Neuronal stem cell (in vitro differentiated cells): ENCODE results near the gene SMIM44.
A peak's percentile ranks its signal among the peaks of the same experiment; 100 is the strongest.

Source experiments
- DNase-seq: peaks from one replicate; pipeline ENCODE4 v3.0.0-alpha.2; 2013; ENCODE audit warnings: low spot score
- H2AFZ ChIP-seq: one replicate; pipeline ENCODE4 v1.6.1; 2013; ENCODE audit warnings: mild to moderate bottlenecking, low read length, inconsistent platforms
- H2AK5ac ChIP-seq: 2 replicates; pipeline ENCODE4 v1.6.1; 2013; ENCODE audit warnings: low read depth, mild to moderate bottlenecking, inconsistent platforms, low read length, moderate library complexity, mixed read lengths
- H2BK120ac ChIP-seq: 2 replicates; pipeline ENCODE4 v1.6.1; 2013; ENCODE audit warnings: low read depth, mild to moderate bottlenecking, inconsistent platforms, low read length, moderate library complexity, mixed read lengths
- H2BK12ac ChIP-seq: one replicate; pipeline ENCODE4 v1.6.1; 2013; ENCODE audit warnings: low read length, inconsistent platforms
- H2BK15ac ChIP-seq: 2 replicates; pipeline ENCODE4 v1.6.1; 2013; ENCODE audit warnings: mild to moderate bottlenecking, low read length, inconsistent platforms, mixed read lengths
- H2BK5ac ChIP-seq: one replicate; pipeline ENCODE4 v1.6.1; 2013; ENCODE audit warnings: inconsistent platforms, mild to moderate bottlenecking, low read length, moderate library complexity
- H3K14ac ChIP-seq: one replicate; pipeline ENCODE4 v1.6.1; 2013; ENCODE audit warnings: low read length, inconsistent platforms
- H3K18ac ChIP-seq: 2 replicates; pipeline ENCODE4 v1.6.1; 2013; ENCODE audit warnings: low read length, inconsistent platforms
- H3K23ac ChIP-seq: 2 replicates; pipeline ENCODE4 v1.6.1; 2013; ENCODE audit warnings: low read depth, mild to moderate bottlenecking, mixed read lengths, low read length, inconsistent platforms; ENCODE audit not compliant: poor library complexity
- H3K27ac ChIP-seq: replicated peaks from 3 replicates; pipeline ENCODE4 v1.5.1; 2013; ENCODE audit warnings: low read length, inconsistent platforms
- H3K27me3 ChIP-seq, 3 experiments: 2 replicates each; pipeline ENCODE4 v1.6.1; 2013; ENCODE audit warnings: low read length in 3 of 3, mild to moderate bottlenecking in 2 of 3, inconsistent platforms in 1 of 3, low read depth in 1 of 3, mixed read lengths in 1 of 3, moderate library complexity in 1 of 3; ENCODE audit not compliant: control insufficient read depth in 3 of 3, insufficient read depth in 3 of 3
- H3K36me3 ChIP-seq, 2 donors: replicated peaks in 1 of 2; 2 replicates each; pipeline ENCODE4 v1.6.1; 2013; ENCODE audit warnings: low read length in 2 of 2; ENCODE audit not compliant: control insufficient read depth in 2 of 2, insufficient read depth in 2 of 2
- H3K4ac ChIP-seq: 2 replicates; pipeline ENCODE4 v1.6.1; 2013; ENCODE audit warnings: inconsistent platforms, mild to moderate bottlenecking, low read length, moderate library complexity
- H3K4me1 ChIP-seq, 2 donors: 1 replicate in 1 of 2; 2 replicates in 1 of 2; pipeline ENCODE4 v1.6.1; 2013; ENCODE audit warnings: low read length in 2 of 2, low read depth in 1 of 2; ENCODE audit not compliant: control insufficient read depth in 2 of 2, insufficient read depth in 1 of 2
- H3K4me2 ChIP-seq: one replicate; pipeline ENCODE4 v1.6.1; 2013; ENCODE audit warnings: mild to moderate bottlenecking, low read length, inconsistent platforms; ENCODE audit not compliant: insufficient read depth, poor library complexity, severe bottlenecking
- H3K4me3 ChIP-seq, 2 donors: 2 replicates each; pipeline ENCODE4 v1.5.1; 2013; ENCODE audit warnings: low read length in 2 of 2, mild to moderate bottlenecking in 2 of 2, inconsistent platforms in 1 of 2, moderate library complexity in 1 of 2
- H3K79me1 ChIP-seq: one replicate; pipeline ENCODE4 v1.6.1; 2013; ENCODE audit warnings: low read depth, mild to moderate bottlenecking, inconsistent platforms, low read length, moderate library complexity
- H3K9ac ChIP-seq: one replicate; pipeline ENCODE4 v1.6.1; 2013; ENCODE audit warnings: mild to moderate bottlenecking, low read depth, low read length, inconsistent platforms; ENCODE audit not compliant: poor library complexity
- H3K9me3 ChIP-seq, 2 donors: replicated peaks in 1 of 2; 2 replicates each; pipeline versions ENCODE3 to v1.6.1; 2013; ENCODE audit warnings: low read length in 2 of 2, mild to moderate bottlenecking in 2 of 2, inconsistent platforms in 1 of 2, low read depth in 1 of 2, mixed read lengths in 1 of 2, moderate library complexity in 1 of 2; ENCODE audit not compliant: control insufficient read depth in 2 of 2, insufficient read depth in 1 of 2
- H4K8ac ChIP-seq: one replicate; pipeline ENCODE4 v1.6.1; 2013; ENCODE audit warnings: low read depth, mild to moderate bottlenecking, inconsistent platforms, low read length, moderate library complexity
- H4K91ac ChIP-seq: one replicate; pipeline ENCODE4 v1.6.1; 2013; ENCODE audit warnings: low read length, low read depth, mild to moderate bottlenecking, inconsistent platforms; ENCODE audit not compliant: poor library complexity
- WGBS, 2 donors: extraction: QIAGEN DNeasy Blood & Tissue Kit; methylation state at CpG; one replicate each; pipeline ENCODE4 v1.1.7; 2013; ENCODE audit warnings: missing lambda C conversion rate in 2 of 2, mixed read lengths in 1 of 2; ENCODE audit not compliant: insufficient read length in 2 of 2, insufficient replicate concordance in 1 of 2; ENCODE audit errors: extremely low coverage in 2 of 2; 5-methylcytosine and 5-hydroxymethylcytosine counted together

SMIM44 gene

GRCh38 chr19:3479177-3479833, 3.9 kb downstream of the SMIM44 start:
- peaks cover 0 to 36% (median 4%) of the 10 kb centered on the region in 3 experiments for H3K27me3 ChIP-seq
- H3K9ac ChIP-seq = no peak overlapping the region
- no peak overlapping the region for H2AK5ac ChIP-seq
- no peak overlapping the region for H2BK120ac ChIP-seq
- H4K8ac ChIP-seq = no peak overlapping the region
- no peak overlapping the region for H3K14ac ChIP-seq
- no peak overlapping the region for H3K23ac ChIP-seq
- no peak overlapping the region for H2BK5ac ChIP-seq
- H3K4me3 ChIP-seq = no peak overlapping the region
- peaks cover 2 to 6% of the 10 kb centered on the region in 2 donors for H3K4me1 ChIP-seq
- H2BK15ac ChIP-seq = no peak overlapping the region
- H3K9me3 ChIP-seq = no peaks in the 10 kb centered on the region
- no peak for DNase-seq
- H2BK12ac ChIP-seq = no peak overlapping the region
- H2AFZ ChIP-seq = no peak overlapping the region
- no peak overlapping the region for H3K4me2 ChIP-seq
- no peaks in the 10 kb centered on the region for H3K79me1 ChIP-seq
- no peak overlapping the region for H4K91ac ChIP-seq
- no CpG with 5 or more reads among the region's 7 CpGs for WGBS, 2 donors
- H3K27ac ChIP-seq = no peak overlapping the region
- H3K18ac ChIP-seq = no peak overlapping the region
- no peaks in the 10 kb centered on the region for H3K36me3 ChIP-seq
- no peak overlapping the region for H3K4ac ChIP-seq

GRCh38 chr19:3478409-3479176, 4.6 kb downstream of the SMIM44 start:
- H2BK120ac ChIP-seq = no peak overlapping the region
- peak overlapping the region; percentile 59 for H3K18ac ChIP-seq
- H3K4me3 ChIP-seq = no peak overlapping the region
- H3K9me3 ChIP-seq = no peaks in the 10 kb centered on the region
- H3K4me1 ChIP-seq = peaks cover 2 to 6% of the 10 kb centered on the region in 2 donors
- H3K4ac ChIP-seq = no peak overlapping the region
- H3K9ac ChIP-seq = no peak overlapping the region
- no peak for DNase-seq
- H2AK5ac ChIP-seq = no peak overlapping the region
- H4K91ac ChIP-seq = no peak overlapping the region
- no peaks in the 10 kb centered on the region for H3K79me1 ChIP-seq
- WGBS, 2 donors = no CpG with 5 or more reads among the region's 27 CpGs
- peak overlapping the region; percentile 24 for H3K4me2 ChIP-seq
- peak overlapping the region; percentile 51 for H3K23ac ChIP-seq
- no peak overlapping the region for H2BK5ac ChIP-seq
- H3K14ac ChIP-seq = no peak overlapping the region
- H3K27me3 ChIP-seq = peaks cover 0 to 36% (median 4%) of the 10 kb centered on the region in 3 experiments
- no peak overlapping the region for H2BK15ac ChIP-seq
- H2BK12ac ChIP-seq = no peak overlapping the region
- no peak overlapping the region for H4K8ac ChIP-seq
- peak overlapping the region; percentile 45 for H2AFZ ChIP-seq
- no peak overlapping the region for H3K27ac ChIP-seq
- H3K36me3 ChIP-seq = no peaks in the 10 kb centered on the region

GRCh38 chr19:3477951-3478350, 5.3 kb downstream of the SMIM44 start:
- no peak overlapping the region for H3K18ac ChIP-seq
- H2BK15ac ChIP-seq = no peak overlapping the region
- H3K9me3 ChIP-seq = no peaks in the 10 kb centered on the region
- H3K9ac ChIP-seq = no peak overlapping the region
- H2BK12ac ChIP-seq = no peak overlapping the region
- no peak overlapping the region for H3K4me2 ChIP-seq
- H2AK5ac ChIP-seq = no peak overlapping the region
- no peak for DNase-seq
- H3K4ac ChIP-seq = no peak overlapping the region
- no peaks in the 10 kb centered on the region for H3K36me3 ChIP-seq
- peaks cover 2 to 6% of the 10 kb centered on the region in 2 donors for H3K4me1 ChIP-seq
- no peak overlapping the region for H2AFZ ChIP-seq
- no peak overlapping the region for H3K4me3 ChIP-seq
- H3K27me3 ChIP-seq = peaks cover 0 to 34% (median 4%) of the 10 kb centered on the region in 3 experiments
- WGBS, 2 donors = no CpG with 5 or more reads among the region's 2 CpGs
- no peak overlapping the region for H4K8ac ChIP-seq
- no peak overlapping the region for H2BK120ac ChIP-seq
- H2BK5ac ChIP-seq = no peak overlapping the region
- H3K79me1 ChIP-seq = no peaks in the 10 kb centered on the region
- H3K27ac ChIP-seq = no peak overlapping the region
- no peak overlapping the region for H3K14ac ChIP-seq
- H4K91ac ChIP-seq = no peak overlapping the region
- no peak overlapping the region for H3K23ac ChIP-seq

- DNase-seq = no peak
- no peak overlapping the region for H2BK15ac ChIP-seq
- no peak overlapping the region for H3K27ac ChIP-seq
- no peak overlapping the region for H4K8ac ChIP-seq
- no peaks in the 10 kb centered on the region for H3K36me3 ChIP-seq
- H2BK5ac ChIP-seq = no peak overlapping the region
- no peak overlapping the region for H3K9ac ChIP-seq
- no peak overlapping the region for H2AFZ ChIP-seq
- no peak overlapping the region for H3K4me3 ChIP-seq
- H2AK5ac ChIP-seq = no peak overlapping the region
- no peak overlapping the region for H3K18ac ChIP-seq
- H4K91ac ChIP-seq = no peak overlapping the region
- H3K23ac ChIP-seq = no peak overlapping the region
- no peak overlapping the region for H3K4me2 ChIP-seq
- no peak overlapping the region for H3K4ac ChIP-seq
- no peak overlapping the region for H2BK12ac ChIP-seq
- no peak overlapping the region for H3K14ac ChIP-seq
- H3K79me1 ChIP-seq = no peaks in the 10 kb centered on the region
- peaks cover 2 to 6% of the 10 kb centered on the region in 2 donors for H3K4me1 ChIP-seq
- no peak overlapping the region for H2BK120ac ChIP-seq
- H3K9me3 ChIP-seq = no peaks in the 10 kb centered on the region
- peaks cover 0 to 33% (median 4%) of the 10 kb centered on the region in 3 experiments for H3K27me3 ChIP-seq
Measured at GRCh38 chr19:3477506-3477905, 5.7 kb downstream of the SMIM44 start.
